IMR-90 (cell line): ENCODE measurements around the gene SPATC1L. TPM values are rescaled to one million over a fixed set of nuclear protein-coding genes. Genes with fewer than 3 reads are reported as not detected.

ENCODE experiments used
- ATAC-seq: fragments of 200-7000 bp; cut with Tn5 transposase; 2 replicates; pipeline ENCODE4 v1.9.1; 2020; ENCODE audit warnings: low read depth, mild to moderate bottlenecking, moderate library complexity
- BruUV-seq: library from RNA; stranded (reverse); fragments of 400-500 nt; replicated peaks from 2 replicates; lab custom pipeline; 2021; lab: Mats Ljungman, UMichigan
- CTCF ChIA-PET: fragments of 300-600 bp; formaldehyde crosslinking; extraction: SDS; loops from one replicate; lab custom pipeline; 2021; ENCODE audit warnings: antibody characterized with exemption; lab: Yijun Ruan, JAX
- POLR2A ChIA-PET: fragments of 300-600 bp; sonication (Branson Sonifier 250); formaldehyde crosslinking; loops from one replicate; lab custom pipeline; 2022; ENCODE audit warnings: antibody characterized with exemption; ENCODE audit not compliant: unreplicated experiment; lab: Charles Lee
- DNase-seq: peaks from one replicate; pipeline ENCODE4 v3.0.0; 2013
- H2AFZ ChIP-seq: replicated peaks from 2 replicates; pipeline ENCODE3; 2013; ENCODE audit warnings: low read length, mild to moderate bottlenecking; ENCODE audit not compliant: poor library complexity
- H2AK5ac ChIP-seq: 2 replicates; pipeline ENCODE4 v1.6.1; 2013; ENCODE audit warnings: low read depth, low read length, inconsistent platforms
- H2AK9ac ChIP-seq: replicated peaks from 2 replicates; pipeline ENCODE3; 2013; ENCODE audit warnings: mild to moderate bottlenecking, low read depth, low read length, moderate library complexity; ENCODE audit not compliant: poor library complexity
- H2BK120ac ChIP-seq: 2 replicates; pipeline ENCODE4 v1.6.1; 2013; ENCODE audit warnings: low read depth, low read length, inconsistent platforms
- H2BK15ac ChIP-seq: 3 replicates; pipeline ENCODE4 v1.6.1; 2013; ENCODE audit warnings: low read depth, low read length, inconsistent platforms
- H2BK20ac ChIP-seq: 2 replicates; pipeline ENCODE4 v1.6.1; 2013; ENCODE audit warnings: low read depth, mild to moderate bottlenecking, inconsistent platforms, low read length, moderate library complexity
- H2BK5ac ChIP-seq: 2 replicates; pipeline ENCODE4 v1.6.1; 2013; ENCODE audit warnings: mild to moderate bottlenecking, low read depth, low read length, inconsistent platforms; ENCODE audit not compliant: poor library complexity, severe bottlenecking
- H3K14ac ChIP-seq: replicated peaks from 2 replicates; pipeline ENCODE4 v1.6.1; 2013; ENCODE audit warnings: low read depth, low read length, inconsistent platforms
- H3K18ac ChIP-seq: 2 replicates; pipeline ENCODE4 v1.6.1; 2013; ENCODE audit warnings: low read depth, low read length, control low read depth
- H3K23ac ChIP-seq: 2 replicates; pipeline ENCODE4 v1.6.1; 2013; ENCODE audit warnings: low read depth, low read length, inconsistent platforms
- H3K27ac ChIP-seq: 2 replicates; pipeline ENCODE4 v1.5.1; 2013; ENCODE audit warnings: mild to moderate bottlenecking, control low read depth, low read length; ENCODE audit not compliant: insufficient read depth
- H3K27me3 ChIP-seq: 2 replicates; pipeline ENCODE4 v1.6.1; 2013; ENCODE audit warnings: low read length; ENCODE audit not compliant: control insufficient read depth, insufficient read depth
- H3K36me3 ChIP-seq: 2 replicates; pipeline ENCODE4 v1.6.1; 2013; ENCODE audit warnings: low read length, mixed read lengths; ENCODE audit not compliant: control insufficient read depth, insufficient read depth
- H3K4ac ChIP-seq: 2 replicates; pipeline ENCODE4 v1.6.1; 2013; ENCODE audit warnings: low read depth, low read length, inconsistent platforms
- H3K4me1 ChIP-seq: 2 replicates; pipeline ENCODE4 v1.6.1; 2013; ENCODE audit warnings: low read length, mixed read lengths; ENCODE audit not compliant: control insufficient read depth, insufficient read depth
- H3K4me2 ChIP-seq: 2 replicates; pipeline ENCODE4 v1.6.1; 2013; ENCODE audit warnings: low read depth, mild to moderate bottlenecking, control low read depth, low read length, moderate library complexity
- H3K4me3 ChIP-seq: 2 replicates; pipeline ENCODE4 v1.5.1; 2013; ENCODE audit warnings: low read depth, mild to moderate bottlenecking, control low read depth, low read length, moderate library complexity; ENCODE audit not compliant: insufficient read depth
- H3K56ac ChIP-seq: 2 replicates; pipeline ENCODE4 v1.6.1; 2013; ENCODE audit warnings: low read length, inconsistent platforms; ENCODE audit not compliant: insufficient read depth; ENCODE audit errors: extremely low read depth
- H3K79me1 ChIP-seq, 2 experiments: 2 replicates each; pipeline ENCODE4 v1.6.1; 2013; ENCODE audit warnings: low read length in 2 of 2, inconsistent platforms in 1 of 2, low read depth in 1 of 2
- H3K9ac ChIP-seq: 2 replicates; pipeline ENCODE4 v1.6.1; 2013; ENCODE audit warnings: low read depth, low read length, control low read depth
- H3K9me1 ChIP-seq: 2 replicates; pipeline ENCODE4 v1.6.1; 2013; ENCODE audit warnings: low read length, inconsistent platforms; ENCODE audit not compliant: insufficient read depth
- H3K9me3 ChIP-seq: 2 replicates; pipeline ENCODE4 v1.6.1; 2013; ENCODE audit warnings: low read length; ENCODE audit not compliant: control insufficient read depth, insufficient read depth
- H4K20me1 ChIP-seq: 2 replicates; pipeline ENCODE4 v1.6.1; 2013; ENCODE audit warnings: low read length, inconsistent platforms; ENCODE audit not compliant: insufficient read depth
- H4K5ac ChIP-seq: 2 replicates; pipeline ENCODE4 v1.6.1; 2013; ENCODE audit warnings: mild to moderate bottlenecking, low read depth, low read length, control low read depth
- H4K8ac ChIP-seq, 2 experiments: 2 replicates each; pipeline ENCODE4 v1.6.1; 2013; ENCODE audit warnings: low read depth in 2 of 2, low read length in 2 of 2, control low read depth in 1 of 2, inconsistent platforms in 1 of 2
- H4K91ac ChIP-seq: 2 replicates; pipeline ENCODE4 v1.6.1; 2013; ENCODE audit warnings: low read depth, low read length, inconsistent platforms; ENCODE audit not compliant: insufficient read depth
- BHLHE40 ChIP-seq: fragments of 150-350 bp; IDR thresholded peaks from 2 replicates; pipeline ENCODE4 v1.6.1; 2016; ENCODE audit warnings: mild to moderate bottlenecking, low read depth, low read length
- CEBPB ChIP-seq: IDR thresholded peaks from 2 replicates; pipeline ENCODE4 v1.6.1; 2012; ENCODE audit warnings: low read depth, low read length, improper control_type of control experiment
- CHD1 ChIP-seq: IDR thresholded peaks from 2 replicates; pipeline ENCODE4 v1.6.1; 2012; ENCODE audit warnings: low read depth, low read length, improper control_type of control experiment
- MAFK ChIP-seq: IDR thresholded peaks from 2 replicates; pipeline ENCODE4 v1.6.1; 2012; ENCODE audit warnings: low read depth, low read length, improper control_type of control experiment
- MXI1 ChIP-seq: IDR thresholded peaks from 2 replicates; pipeline ENCODE4 v1.6.1; 2012; ENCODE audit warnings: low read depth, mild to moderate bottlenecking, low read length, moderate library complexity, borderline replicate concordance
- RAD21 ChIP-seq: IDR thresholded peaks from 2 replicates; pipeline ENCODE4 v1.6.1; 2012; ENCODE audit warnings: low read length, improper control_type of control experiment
- RCOR1 ChIP-seq: IDR thresholded peaks from 2 replicates; pipeline ENCODE4 v1.6.1; 2012; ENCODE audit warnings: mild to moderate bottlenecking, low read length, improper control_type of control experiment; ENCODE audit not compliant: insufficient replicate concordance
- WGBS, 2 experiments: methylation state at CpG; one replicate each; pipeline versions ENCODE4 v1.1.5 to v1.1.7; 2013; ENCODE audit warnings: missing lambda C conversion rate in 2 of 2; ENCODE audit not compliant: insufficient read length in 1 of 2; ENCODE audit errors: extremely low coverage in 2 of 2; 5-methylcytosine and 5-hydroxymethylcytosine counted together
- dilution Hi-C: fragments of 300-500 bp; cut with HindIII; formaldehyde crosslinking; loops from one replicate; pipeline ENCODE4 v1.14.3; 2018; ENCODE audit warnings: low sequenced_read_pairs; ENCODE audit not compliant: unreplicated experiment
- in situ Hi-C: fragments of 300-500 bp; cut with MboI; formaldehyde crosslinking; loops from 3 replicates; pipeline ENCODE4 v1.14.3; 2019; ENCODE audit warnings: low sequenced_read_pairs, inconsistent platforms, mixed read lengths
- intact Hi-C: fragments of 100-400 bp; cut with micrococcal nuclease; formaldehyde crosslinking; loops from 2 replicates; pipeline ENCODE4 v1.10.0; 2022
- polyA plus RNA-seq, 3 experiments: library from polyadenylated mRNA; depleted of rRNA; stranded (reverse); fragments of >200 nt; gene quantifications; 2 replicates each; pipeline ENCODE4 v1.2.3, GENCODE V29; 2012; ENCODE audit warnings: low replicate concordance in 1 of 3
- total RNA-seq: library from RNA; depleted of rRNA; stranded (reverse); fragments of >200 nt; gene quantifications from 2 replicates; pipeline ENCODE4 v1.2.3, GENCODE V29; 2012
- TF ChIP-seq, protein P1 (sequence below): fragments of 150-350 bp; IDR thresholded peaks from 2 replicates; pipeline ENCODE4 v1.6.1; 2017; ENCODE audit warnings: mild to moderate bottlenecking, antibody characterized with exemption, low read length, low read depth

The SPATC1L gene
- total and polyA plus RNA-seq, 2 of the 4 experiments (the other 2 are of a cell fraction): 3.8 to 17.2 TPM

DNA sequence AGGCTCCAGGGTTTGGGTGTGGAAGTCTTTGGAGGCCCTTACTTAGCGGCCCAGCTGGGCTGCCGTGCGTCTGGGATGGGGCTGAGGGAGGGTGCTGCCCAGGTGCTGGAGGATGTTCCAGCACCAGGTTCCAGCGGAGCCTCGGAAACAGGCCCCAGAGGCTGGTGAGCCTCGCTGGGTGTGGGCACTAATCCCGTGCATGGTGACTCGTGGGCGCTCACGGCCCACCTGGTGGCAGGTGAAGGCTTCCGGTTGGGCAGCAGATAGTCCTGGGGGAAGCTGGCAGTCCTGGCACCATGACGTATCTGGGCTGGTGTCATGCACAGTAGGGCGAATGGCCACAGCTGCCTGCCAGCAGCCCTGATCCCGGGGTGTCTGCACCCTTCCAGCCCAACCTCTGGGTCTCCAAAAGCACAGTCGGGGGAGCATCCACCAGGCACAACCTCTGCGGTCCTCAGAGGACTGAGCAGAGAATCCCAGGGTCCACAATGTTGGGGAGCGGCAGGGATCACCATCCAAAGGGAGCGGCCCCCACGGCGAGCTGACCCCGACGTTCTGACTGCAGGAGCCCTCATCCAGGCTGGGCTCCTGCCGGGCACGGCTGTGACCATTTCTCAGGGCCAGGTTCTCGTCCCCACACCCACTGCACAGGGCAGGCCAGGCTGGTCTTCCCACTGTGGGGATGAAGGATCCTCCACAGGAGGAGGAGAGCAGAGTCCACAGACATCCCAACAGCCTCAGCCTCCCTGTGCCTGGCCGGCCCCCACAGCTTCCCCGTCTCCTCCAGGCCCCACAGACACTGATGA is 54.2 kb downstream of the SPATC1L start:
- intact Hi-C loops (no loop called here), in situ Hi-C loops (no loop called here), dilution Hi-C loops (no loop called here)
- H4K91ac ChIP-seq: no peak overlapping the region
- no peak overlapping the region for H2BK20ac ChIP-seq
- no peak overlapping the region for H3K27ac ChIP-seq
- H3K36me3 ChIP-seq: peaks cover 69% of the 10 kb centered on the region
- H3K56ac ChIP-seq: no peak overlapping the region
- H3K4ac ChIP-seq: no peak overlapping the region
- BruUV-seq: no TSS peak
- peaks cover 96% of the 10 kb centered on the region for H4K20me1 ChIP-seq
- ChIA-PET CTCF (no interaction called here), POLR2A (no interaction called here)
- ATAC-seq (no peak), DNase-seq (no peak)
- H3K9me3 ChIP-seq: no peaks in the 10 kb centered on the region
- no peak overlapping the region for H3K23ac ChIP-seq
- peak overlapping the region; percentile 77 for H2AK9ac ChIP-seq
- H2BK120ac ChIP-seq: no peak overlapping the region
- H3K4me2 ChIP-seq: no peak overlapping the region
- TF ChIP-seq CHD1 (no peak), RCOR1 (no peak), RAD21 (no peak), MAFK (no peak), BHLHE40 (no peak), CEBPB (no peak), MXI1 (no peak)
- TF ChIP-seq, protein P1, sequence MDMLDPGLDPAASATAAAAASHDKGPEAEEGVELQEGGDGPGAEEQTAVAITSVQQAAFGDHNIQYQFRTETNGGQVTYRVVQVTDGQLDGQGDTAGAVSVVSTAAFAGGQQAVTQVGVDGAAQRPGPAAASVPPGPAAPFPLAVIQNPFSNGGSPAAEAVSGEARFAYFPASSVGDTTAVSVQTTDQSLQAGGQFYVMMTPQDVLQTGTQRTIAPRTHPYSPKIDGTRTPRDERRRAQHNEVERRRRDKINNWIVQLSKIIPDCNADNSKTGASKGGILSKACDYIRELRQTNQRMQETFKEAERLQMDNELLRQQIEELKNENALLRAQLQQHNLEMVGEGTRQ: no peak
- H2AFZ ChIP-seq: peak overlapping the region; percentile 13
- no peak overlapping the region for H3K9ac ChIP-seq
- WGBS, 2 experiments: 94% methylated on average over 12 of the region's 27 CpGs; no CpG with 5 or more reads in 1 of the 2 experiments
- no peak overlapping the region for H2BK5ac ChIP-seq
- H3K4me1 ChIP-seq: no peaks in the 10 kb centered on the region
- H2AK5ac ChIP-seq: no peak overlapping the region
- H3K14ac ChIP-seq: no peak overlapping the region
- H3K18ac ChIP-seq: no peak overlapping the region
- H3K27me3 ChIP-seq: no peaks in the 10 kb centered on the region
- no peak overlapping the region for H2BK15ac ChIP-seq
- peaks cover 0 to 47% of the 10 kb centered on the region in 2 experiments; a peak in 3 of 4 replicates for H3K79me1 ChIP-seq
- H3K9me1 ChIP-seq: peaks cover 6% of the 10 kb centered on the region; the same call in 1 of the 2 replicates
- no peak overlapping the region for H4K8ac ChIP-seq
- H4K5ac ChIP-seq: no peak overlapping the region
- H3K4me3 ChIP-seq: no peak overlapping the region
